Measurements from ENCODE around the gene COL11A2.

Gene COL11A2

GRCh38 chr6:33173535-33174180, 18.6 kb downstream of the COL11A2 start:
- FAIRE-seq (no peak), DNase-seq (ENCODE audit: insufficient read length, low spot score) (no peak)
- TF ChIP-seq POLR2A (IDR thresholded peaks at IDR 0.05; ENCODE audit: low read depth, low read length) (no peak), TAF1 (IDR thresholded peaks at IDR 0.05; ENCODE audit: low read depth, low read length) (no peak)

- FAIRE-seq = peak; percentile 75
- DNase-seq (ENCODE audit: insufficient read length, low spot score) = peak; percentile 65
Observed at GRCh38 chr6:33172688-33173534, 19.4 kb downstream of the COL11A2 start.

GRCh38 chr6:33171880-33172687, 20.2 kb downstream of the COL11A2 start:
- no peak for TF ChIP-seq POU2F2 (IDR thresholded peaks at IDR 0.05; ENCODE audit: low read depth, low read length)
- TF ChIP-seq POLR2A (IDR thresholded peaks at IDR 0.05; ENCODE audit: low read depth, low read length) = no peak
- no peak for TF ChIP-seq SPI1 (IDR thresholded peaks at IDR 0.05; ENCODE audit: low read depth, low read length)
- no peak for TF ChIP-seq TAF1 (IDR thresholded peaks at IDR 0.05; ENCODE audit: low read depth, low read length)
- TF ChIP-seq PAX5 (IDR thresholded peaks at IDR 0.05; ENCODE audit: insufficient read depth, low read length, severe bottlenecking) = no peak
- no peak for TF ChIP-seq POLR2AphosphoS5 (IDR thresholded peaks at IDR 0.05; ENCODE audit: low read depth, low read length)
- no peak for FAIRE-seq
- no peak for DNase-seq (ENCODE audit: insufficient read length, low spot score)

More at GRCh38 chr6:33172688-33173534, 19.4 kb downstream of the COL11A2 start:
- TF ChIP-seq POLR2A (IDR thresholded peaks at IDR 0.05; ENCODE audit: low read depth, low read length) (no peak), SPI1 (IDR thresholded peaks at IDR 0.05; ENCODE audit: low read depth, low read length) (no peak), POU2F2 (IDR thresholded peaks at IDR 0.05; ENCODE audit: low read depth, low read length) (no peak), TAF1 (IDR thresholded peaks at IDR 0.05; ENCODE audit: low read depth, low read length) (no peak), PAX5 (IDR thresholded peaks at IDR 0.05; ENCODE audit: insufficient read depth, low read length, severe bottlenecking) (no peak), POLR2AphosphoS5 (IDR thresholded peaks at IDR 0.05; ENCODE audit: low read depth, low read length) (no peak)

- TF ChIP-seq POLR2AphosphoS5 (IDR thresholded peaks at IDR 0.05; ENCODE audit: low read depth, low read length) = no peak
- FAIRE-seq = no peak
Observed at GRCh38 chr6:33171016-33171879, 21.0 kb downstream of the COL11A2 start.

GRCh38 chr6:33170176-33171015, 21.9 kb downstream of the COL11A2 start:
- 0 out of 2 replicates have a peak, but pooled peaks have one; percentile 23 for TF ChIP-seq SPI1 (IDR thresholded peaks at IDR 0.05; ENCODE audit: low read depth, low read length)
- TF ChIP-seq POLR2AphosphoS5 (IDR thresholded peaks at IDR 0.05; ENCODE audit: low read depth, low read length) = no peak
- DNase-seq (ENCODE audit: insufficient read length, low spot score) (no peak), FAIRE-seq (no peak)

More at GRCh38 chr6:33171016-33171879, 21.0 kb downstream of the COL11A2 start:
- DNase-seq (ENCODE audit: insufficient read length, low spot score) = no peak

- no peak for DNase-seq (ENCODE audit: insufficient read length, low spot score)
- no peak for FAIRE-seq
- TF ChIP-seq POLR2AphosphoS5 (IDR thresholded peaks at IDR 0.05; ENCODE audit: low read depth, low read length) = no peak
Observed at GRCh38 chr6:33169291-33170175, 22.7 kb downstream of the COL11A2 start.

GRCh38 chr6:33168639-33169038, 23.6 kb downstream of the COL11A2 start:
- FAIRE-seq = no peak

GRCh38 chr6:33168284-33168601, 24.0 kb downstream of the COL11A2 start:
- TF ChIP-seq POLR2AphosphoS5 (IDR thresholded peaks at IDR 0.05; ENCODE audit: low read depth, low read length) (no peak), TAF1 (IDR thresholded peaks at IDR 0.05; ENCODE audit: low read depth, low read length) (no peak), SPI1 (IDR thresholded peaks at IDR 0.05; ENCODE audit: low read depth, low read length) (no peak), POU2F2 (IDR thresholded peaks at IDR 0.05; ENCODE audit: low read depth, low read length) (no peak), PAX5 (IDR thresholded peaks at IDR 0.05; ENCODE audit: insufficient read depth, low read length, severe bottlenecking) (no peak), POLR2A (IDR thresholded peaks at IDR 0.05; ENCODE audit: low read depth, low read length) (no peak)
- DNase-seq (ENCODE audit: insufficient read length, low spot score) (no peak), FAIRE-seq (no peak)

More at GRCh38 chr6:33168639-33169038, 23.6 kb downstream of the COL11A2 start:
- TF ChIP-seq PAX5 (IDR thresholded peaks at IDR 0.05; ENCODE audit: insufficient read depth, low read length, severe bottlenecking) = no peak
- no peak for TF ChIP-seq POU2F2 (IDR thresholded peaks at IDR 0.05; ENCODE audit: low read depth, low read length)
- no peak for TF ChIP-seq TAF1 (IDR thresholded peaks at IDR 0.05; ENCODE audit: low read depth, low read length)
- TF ChIP-seq POLR2A (IDR thresholded peaks at IDR 0.05; ENCODE audit: low read depth, low read length) = no peak
- TF ChIP-seq POLR2AphosphoS5 (IDR thresholded peaks at IDR 0.05; ENCODE audit: low read depth, low read length) = no peak
- no peak for TF ChIP-seq SPI1 (IDR thresholded peaks at IDR 0.05; ENCODE audit: low read depth, low read length)
- DNase-seq (ENCODE audit: insufficient read length, low spot score) = no peak
